ENCODE results near the gene TMEM144.
"Not testable (repeated sequence)": the region's sequence is repeated elsewhere in the genome, so short reads cannot be mapped to it uniquely, and the experiment has no call there.

The TMEM144 gene

GRCh38 chr4:158238575-158238974, 28.3 kb downstream of the TMEM144 start:
- DNase-seq: no peak

DNA sequence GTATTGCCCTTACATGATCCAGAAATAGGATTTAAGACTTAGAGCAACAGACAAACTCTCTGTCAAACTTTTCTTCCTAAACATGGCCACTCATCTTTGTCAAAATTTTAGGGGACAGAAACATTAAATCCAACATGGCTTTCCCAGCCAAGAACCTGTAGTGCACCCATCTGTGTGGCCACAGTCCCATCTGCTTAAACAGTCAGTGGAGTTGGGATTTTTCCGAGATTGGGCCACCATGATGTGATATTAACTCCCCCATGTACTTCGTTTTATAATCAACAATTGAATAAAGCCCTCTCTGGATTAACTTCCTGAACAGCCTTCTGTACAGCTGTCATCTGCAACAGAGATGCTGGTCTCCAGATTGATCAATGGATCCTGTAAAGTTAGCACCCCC, 28.9 kb downstream of the TMEM144 start:
- no peak for DNase-seq

- no peak for DNase-seq
These were observed 32.8 kb downstream of the TMEM144 start for GRCh38 chr4:158243071-158243470.

- no peak for DNase-seq
These were observed 40.0 kb downstream of the TMEM144 start for GRCh38 chr4:158250321-158250720.

DNA sequence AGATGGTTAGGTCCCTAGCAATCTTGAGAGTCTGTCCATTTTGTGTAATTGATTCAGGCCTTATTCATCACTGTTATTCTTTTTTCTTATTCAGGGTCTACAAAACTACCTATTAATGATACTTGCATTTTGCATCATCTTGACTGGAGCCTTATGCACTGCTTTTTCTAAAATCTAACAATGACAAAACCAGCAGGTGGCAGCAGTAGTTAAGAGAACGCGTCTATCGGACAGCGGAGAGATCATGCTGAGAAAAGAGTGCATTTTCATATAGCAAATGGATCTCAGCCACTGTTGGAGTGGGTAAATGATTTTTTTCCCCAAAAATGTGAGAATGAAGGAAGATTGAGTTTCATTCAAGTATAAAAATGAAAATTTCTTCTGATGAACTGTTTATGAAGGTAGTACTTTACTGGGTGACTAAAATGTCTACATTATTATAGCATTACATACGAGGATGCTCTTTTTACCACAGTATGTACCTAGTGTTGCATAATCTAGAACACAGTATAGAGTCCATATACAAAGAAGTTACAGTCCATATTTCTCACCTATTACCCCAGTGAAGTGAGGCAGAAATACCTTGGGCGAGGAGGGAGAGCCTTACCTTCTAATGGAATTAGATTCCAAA, 43.2 kb downstream of the TMEM144 start:
- DNase-seq: peak; percentile 47 to 77

- DNase-seq: no peak
These were observed 44.0 kb downstream of the TMEM144 start for GRCh38 chr4:158254292-158254691.

- peak; percentile 29 to 66 for DNase-seq
These were observed 45.5 kb downstream of the TMEM144 start for GRCh38 chr4:158255727-158256324.

DNA sequence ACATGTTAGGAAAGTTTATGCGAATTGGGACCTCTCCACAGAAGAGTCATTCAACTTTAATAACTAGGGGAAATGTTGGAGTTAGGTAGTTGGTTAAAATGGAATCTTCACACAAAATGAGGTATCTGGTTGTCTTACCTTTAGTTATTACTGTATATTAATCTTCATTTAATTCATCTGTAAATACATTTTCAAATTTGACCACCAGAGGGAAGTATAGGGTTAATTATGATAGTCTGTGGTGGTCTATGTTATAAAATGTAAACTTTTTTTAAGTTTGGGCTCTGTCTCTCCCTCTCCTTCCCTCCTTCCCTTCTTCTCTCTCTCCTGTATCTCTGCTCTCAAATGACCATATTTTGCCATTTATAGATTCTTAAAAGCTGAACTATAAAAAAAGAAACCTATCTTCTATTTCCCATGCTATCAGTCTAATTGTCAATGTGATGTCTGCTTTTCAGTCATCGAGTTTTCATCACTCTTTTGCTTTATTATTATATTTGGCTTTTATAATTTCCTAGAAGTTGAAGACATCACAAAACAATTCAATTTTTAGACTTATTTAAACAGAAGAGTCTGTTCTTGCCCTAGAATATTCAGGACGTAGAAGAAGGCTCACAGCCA, 49.8 kb downstream of the TMEM144 start:
- peak; percentile 2 to 11 for DNase-seq

DNA sequence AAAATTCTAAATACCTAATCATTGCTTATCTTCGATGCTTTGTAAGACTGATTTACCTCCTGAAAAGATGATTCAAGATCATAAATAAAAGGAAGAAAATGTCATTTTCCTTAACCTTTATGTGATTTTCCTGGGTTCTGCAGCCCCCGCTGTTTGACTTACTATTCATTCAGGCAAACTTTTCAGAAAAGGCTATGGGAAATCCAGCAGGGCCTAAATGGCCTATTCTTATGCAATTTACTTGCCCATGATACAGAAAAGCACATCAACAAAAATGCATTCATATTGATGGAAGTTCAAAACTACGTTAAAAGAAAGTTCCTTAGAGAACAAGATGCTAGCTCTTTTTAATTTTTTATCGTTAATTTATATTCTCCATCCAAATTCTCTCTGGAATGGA, 51.2 kb downstream of the TMEM144 start:
- DNase-seq: no peak

- DNase-seq: peak in 1 of 2 experiments; percentile 7
These were observed 58.3 kb downstream of the TMEM144 start for GRCh38 chr4:158268553-158268952.

DNA sequence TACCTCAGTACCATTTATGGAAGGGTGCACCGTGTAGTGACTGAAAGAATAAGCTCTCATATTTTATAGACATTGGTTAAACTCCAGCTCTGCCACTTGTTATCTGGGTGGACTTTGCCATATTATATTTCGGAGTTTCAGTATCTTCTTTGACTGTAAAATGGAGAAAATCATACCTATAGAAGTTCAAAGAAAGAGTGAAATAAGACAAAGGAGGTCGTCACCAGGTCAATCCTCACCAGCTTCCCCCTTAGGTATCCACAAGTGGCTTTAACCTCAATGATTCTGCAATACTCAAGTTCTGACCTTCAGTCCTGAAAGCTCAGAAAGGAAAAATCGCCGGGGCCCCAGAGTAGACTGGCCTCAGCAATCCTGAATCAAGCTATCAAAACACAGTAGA, 64.3 kb downstream of the TMEM144 start:
- no peak for DNase-seq

- DNase-seq: no peak
These were observed 67.3 kb downstream of the TMEM144 start for GRCh38 chr4:158277558-158277957.

GRCh38 chr4:158279052-158279451, 68.8 kb downstream of the TMEM144 start:
- not testable (repeated sequence) for DNase-seq

- no peak for DNase-seq
These were observed 70.6 kb downstream of the TMEM144 start for GRCh38 chr4:158280856-158281255.

- no peak for DNase-seq
These were observed 72.0 kb downstream of the TMEM144 start for GRCh38 chr4:158282252-158282651.

GRCh38 chr4:158285429-158286216, 75.3 kb downstream of the TMEM144 start:
- DNase-seq: no peak

- DNase-seq: no peak
These were observed 80.6 kb downstream of the TMEM144 start for GRCh38 chr4:158290912-158291311.

DNA sequence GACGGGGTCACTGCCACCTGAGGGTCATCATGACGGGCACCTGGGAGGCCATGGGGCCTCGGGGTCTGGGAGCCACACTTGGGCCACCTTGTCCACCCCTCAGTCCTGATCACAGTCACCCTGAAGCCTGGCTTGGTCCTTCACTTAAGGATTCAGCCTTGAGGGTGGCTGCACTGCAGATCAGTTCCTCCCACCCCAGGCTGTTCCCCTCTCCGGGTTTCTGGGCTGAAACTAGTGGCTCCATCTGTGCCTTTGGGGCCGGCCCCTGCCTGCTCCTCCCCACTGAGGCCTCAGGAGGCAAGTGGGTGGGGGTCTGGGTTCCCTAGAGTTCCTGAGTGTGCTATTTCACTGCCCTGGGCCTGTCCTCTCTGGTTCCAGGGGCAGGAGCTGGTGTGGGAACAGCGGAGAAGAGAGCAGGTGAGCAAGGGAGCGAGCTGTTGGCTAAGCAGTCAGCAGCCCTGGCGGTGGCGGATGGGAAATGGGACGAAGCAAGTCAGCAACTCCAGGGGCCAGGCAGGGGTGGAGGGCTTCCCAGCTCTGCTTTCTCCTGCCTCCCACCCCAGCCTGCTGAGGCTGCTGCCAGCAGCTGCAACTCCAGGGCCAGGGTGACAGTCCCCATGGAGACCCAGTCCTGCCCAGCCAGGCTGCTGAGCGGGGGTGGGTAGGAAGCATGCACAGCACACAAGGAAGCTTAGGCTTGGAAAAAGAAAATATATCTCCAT, 81.2 kb downstream of the TMEM144 start:
- DNase-seq: no peak

DNA sequence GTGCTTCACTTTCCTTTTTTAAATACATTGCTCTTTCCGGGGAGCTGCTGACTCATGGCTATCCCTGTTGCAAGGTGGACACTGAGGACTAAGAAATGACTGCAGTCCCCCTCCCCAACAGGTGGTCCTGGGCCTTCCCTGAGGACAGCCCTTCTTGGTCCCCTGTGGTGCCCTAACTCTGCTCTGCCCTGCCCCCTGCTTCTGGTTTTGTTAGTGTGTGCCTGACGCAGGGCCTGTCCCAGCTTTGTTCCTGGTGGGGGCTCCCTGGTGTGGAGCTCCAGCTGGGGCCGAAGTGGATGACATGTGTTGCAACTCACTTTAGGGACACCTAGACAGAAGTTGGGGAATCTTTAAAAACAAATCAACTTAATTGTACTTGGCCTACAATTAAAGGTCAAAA, 81.9 kb downstream of the TMEM144 start:
- DNase-seq: no peak

- DNase-seq: no peak
These were observed 84.8 kb downstream of the TMEM144 start for GRCh38 chr4:158295053-158295452.

- no peak for DNase-seq
These were observed 87.6 kb downstream of the TMEM144 start for GRCh38 chr4:158297866-158298265.

- DNase-seq: no peak
These were observed 89.2 kb downstream of the TMEM144 start for GRCh38 chr4:158299459-158300007.

DNA sequence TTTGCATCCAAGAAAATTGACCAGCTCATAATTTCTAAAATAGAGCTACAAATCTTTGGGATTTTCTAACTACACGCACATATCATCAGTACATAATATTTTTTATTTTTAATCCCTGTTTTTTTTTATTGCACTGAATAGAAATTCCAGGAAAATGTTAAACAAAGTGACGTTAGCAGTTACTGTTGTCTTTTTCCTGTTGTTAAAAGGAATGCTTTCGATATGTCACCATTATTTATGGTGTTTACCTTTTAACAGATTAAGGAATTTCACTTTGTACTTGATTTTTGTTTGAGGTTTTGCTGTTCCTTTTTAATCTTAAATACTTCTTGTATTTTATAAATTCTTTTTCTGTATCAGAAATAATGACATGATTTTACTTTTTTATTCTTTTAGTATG, 89.7 kb downstream of the TMEM144 start:
- no peak for DNase-seq
